Measurements from ENCODE around the gene RORC.

RORC gene

GRCh38 chr1:151851886-151852285 lies 20.3 kb upstream of the RORC start:
- no peak for TF ChIP-seq TCF4 (CRISPR knock-in tag; IDR thresholded peaks at IDR 0.05; ENCODE audit: borderline replicate concordance)
- TF ChIP-seq RARB (CRISPR knock-in tag; IDR thresholded peaks at IDR 0.05): no peak
- TF ChIP-seq BACH2 (CRISPR knock-in tag; IDR thresholded peaks at IDR 0.05; ENCODE audit: borderline replicate concordance): no peak
- TF ChIP-seq GLIS3 (CRISPR knock-in tag; IDR thresholded peaks at IDR 0.05): no peak
- TF ChIP-seq ZFP30 (CRISPR knock-in tag; IDR thresholded peaks at IDR 0.05): no peak
- no peak for TF ChIP-seq ZNF8 (CRISPR knock-in tag; IDR thresholded peaks at IDR 0.05)
- no peak for TF ChIP-seq CSDC2 (CRISPR knock-in tag; IDR thresholded peaks at IDR 0.05)
- TF ChIP-seq ZNF70 (CRISPR knock-in tag; IDR thresholded peaks at IDR 0.05): no peak
- no peak for TF ChIP-seq ZFP3 (CRISPR knock-in tag; IDR thresholded peaks at IDR 0.05)
- no peak for TF ChIP-seq ESRRG (CRISPR knock-in tag; IDR thresholded peaks at IDR 0.05)
- no peak for TF ChIP-seq ARNTL (CRISPR knock-in tag; IDR thresholded peaks at IDR 0.05; ENCODE audit: borderline replicate concordance, low read depth)
- TF ChIP-seq TOX (CRISPR knock-in tag; IDR thresholded peaks at IDR 0.05; ENCODE audit: borderline replicate concordance): no peak
- TF ChIP-seq TSHZ2 (CRISPR knock-in tag; IDR thresholded peaks at IDR 0.05): no peak
- no peak for TF ChIP-seq ZC3H10 (CRISPR knock-in tag; IDR thresholded peaks at IDR 0.05)
- TF ChIP-seq, protein P1, sequence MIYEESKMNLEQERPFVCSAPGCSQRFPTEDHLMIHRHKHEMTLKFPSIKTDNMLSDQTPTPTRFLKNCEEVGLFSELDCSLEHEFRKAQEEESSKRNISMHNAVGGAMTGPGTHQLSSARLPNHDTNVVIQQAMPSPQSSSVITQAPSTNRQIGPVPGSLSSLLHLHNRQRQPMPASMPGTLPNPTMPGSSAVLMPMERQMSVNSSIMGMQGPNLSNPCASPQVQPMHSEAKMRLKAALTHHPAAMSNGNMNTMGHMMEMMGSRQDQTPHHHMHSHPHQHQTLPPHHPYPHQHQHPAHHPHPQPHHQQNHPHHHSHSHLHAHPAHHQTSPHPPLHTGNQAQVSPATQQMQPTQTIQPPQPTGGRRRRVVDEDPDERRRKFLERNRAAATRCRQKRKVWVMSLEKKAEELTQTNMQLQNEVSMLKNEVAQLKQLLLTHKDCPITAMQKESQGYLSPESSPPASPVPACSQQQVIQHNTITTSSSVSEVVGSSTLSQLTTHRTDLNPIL (CRISPR knock-in tag; IDR thresholded peaks at IDR 0.05; ENCODE audit: low read depth): no peak
- TF ChIP-seq, protein P2, sequence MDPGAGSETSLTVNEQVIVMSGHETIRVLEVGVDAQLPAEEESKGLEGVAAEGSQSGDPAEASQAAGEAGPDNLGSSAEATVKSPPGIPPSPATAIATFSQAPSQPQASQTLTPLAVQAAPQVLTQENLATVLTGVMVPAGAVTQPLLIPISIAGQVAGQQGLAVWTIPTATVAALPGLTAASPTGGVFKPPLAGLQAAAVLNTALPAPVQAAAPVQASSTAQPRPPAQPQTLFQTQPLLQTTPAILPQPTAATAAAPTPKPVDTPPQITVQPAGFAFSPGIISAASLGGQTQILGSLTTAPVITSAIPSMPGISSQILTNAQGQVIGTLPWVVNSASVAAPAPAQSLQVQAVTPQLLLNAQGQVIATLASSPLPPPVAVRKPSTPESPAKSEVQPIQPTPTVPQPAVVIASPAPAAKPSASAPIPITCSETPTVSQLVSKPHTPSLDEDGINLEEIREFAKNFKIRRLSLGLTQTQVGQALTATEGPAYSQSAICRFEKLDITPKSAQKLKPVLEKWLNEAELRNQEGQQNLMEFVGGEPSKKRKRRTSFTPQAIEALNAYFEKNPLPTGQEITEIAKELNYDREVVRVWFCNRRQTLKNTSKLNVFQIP (CRISPR knock-in tag; IDR thresholded peaks at IDR 0.05; ENCODE audit: borderline replicate concordance, low read depth): no peak
- TF ChIP-seq ZNF565 (CRISPR knock-in tag; conservative IDR thresholded peaks at IDR 0.05; ENCODE audit: low read depth): no peak
- TF ChIP-seq ISL1 (CRISPR knock-in tag; IDR thresholded peaks at IDR 0.05): no peak
- ATAC-seq: no peak

DNA sequence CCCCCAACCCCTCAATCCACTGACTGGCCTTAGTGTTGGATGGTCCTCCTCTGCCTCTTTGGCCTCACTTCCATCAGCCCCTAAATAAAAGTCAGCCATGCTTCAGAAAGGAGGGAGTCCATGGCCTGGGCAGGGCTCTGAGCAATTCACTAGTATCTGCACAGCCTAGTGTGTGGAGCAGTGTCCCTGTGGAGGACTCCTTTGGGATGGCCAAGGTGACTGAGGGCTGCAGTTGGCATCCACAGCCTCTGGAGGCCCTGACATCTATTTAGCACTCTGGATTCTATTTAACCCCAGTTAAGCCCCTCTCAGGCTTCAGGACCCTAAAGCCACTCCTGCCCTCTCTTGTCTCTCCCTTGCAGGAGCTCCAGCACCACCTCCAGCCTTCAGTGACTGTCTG lies 18.3 kb upstream of the RORC start:
- TF ChIP-seq, protein P3, sequence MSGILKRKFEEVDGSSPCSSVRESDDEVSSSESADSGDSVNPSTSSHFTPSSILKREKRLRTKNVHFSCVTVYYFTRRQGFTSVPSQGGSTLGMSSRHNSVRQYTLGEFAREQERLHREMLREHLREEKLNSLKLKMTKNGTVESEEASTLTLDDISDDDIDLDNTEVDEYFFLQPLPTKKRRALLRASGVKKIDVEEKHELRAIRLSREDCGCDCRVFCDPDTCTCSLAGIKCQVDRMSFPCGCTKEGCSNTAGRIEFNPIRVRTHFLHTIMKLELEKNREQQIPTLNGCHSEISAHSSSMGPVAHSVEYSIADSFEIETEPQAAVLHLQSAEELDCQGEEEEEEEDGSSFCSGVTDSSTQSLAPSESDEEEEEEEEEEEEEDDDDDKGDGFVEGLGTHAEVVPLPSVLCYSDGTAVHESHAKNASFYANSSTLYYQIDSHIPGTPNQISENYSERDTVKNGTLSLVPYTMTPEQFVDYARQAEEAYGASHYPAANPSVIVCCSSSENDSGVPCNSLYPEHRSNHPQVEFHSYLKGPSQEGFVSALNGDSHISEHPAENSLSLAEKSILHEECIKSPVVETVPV (CRISPR knock-in tag; IDR thresholded peaks at IDR 0.05): no peak
- no peak for TF ChIP-seq ESRRG (CRISPR knock-in tag; IDR thresholded peaks at IDR 0.05)
- no peak for TF ChIP-seq SNAI2 (CRISPR knock-in tag; IDR thresholded peaks at IDR 0.05)
- no peak for TF ChIP-seq TCF4 (CRISPR knock-in tag; IDR thresholded peaks at IDR 0.05; ENCODE audit: borderline replicate concordance)
- no peak for TF ChIP-seq TSHZ2 (CRISPR knock-in tag; IDR thresholded peaks at IDR 0.05)
- TF ChIP-seq, protein P4, sequence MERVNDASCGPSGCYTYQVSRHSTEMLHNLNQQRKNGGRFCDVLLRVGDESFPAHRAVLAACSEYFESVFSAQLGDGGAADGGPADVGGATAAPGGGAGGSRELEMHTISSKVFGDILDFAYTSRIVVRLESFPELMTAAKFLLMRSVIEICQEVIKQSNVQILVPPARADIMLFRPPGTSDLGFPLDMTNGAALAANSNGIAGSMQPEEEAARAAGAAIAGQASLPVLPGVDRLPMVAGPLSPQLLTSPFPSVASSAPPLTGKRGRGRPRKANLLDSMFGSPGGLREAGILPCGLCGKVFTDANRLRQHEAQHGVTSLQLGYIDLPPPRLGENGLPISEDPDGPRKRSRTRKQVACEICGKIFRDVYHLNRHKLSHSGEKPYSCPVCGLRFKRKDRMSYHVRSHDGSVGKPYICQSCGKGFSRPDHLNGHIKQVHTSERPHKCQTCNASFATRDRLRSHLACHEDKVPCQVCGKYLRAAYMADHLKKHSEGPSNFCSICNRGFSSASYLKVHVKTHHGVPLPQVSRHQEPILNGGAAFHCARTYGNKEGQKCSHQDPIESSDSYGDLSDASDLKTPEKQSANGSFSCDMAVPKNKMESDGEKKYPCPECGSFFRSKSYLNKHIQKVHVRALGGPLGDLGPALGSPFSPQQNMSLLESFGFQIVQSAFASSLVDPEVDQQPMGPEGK (CRISPR knock-in tag; IDR thresholded peaks at IDR 0.05; ENCODE audit: borderline replicate concordance): no peak
- TF ChIP-seq TOX (CRISPR knock-in tag; IDR thresholded peaks at IDR 0.05; ENCODE audit: borderline replicate concordance): no peak
- no peak for TF ChIP-seq ZNF8 (CRISPR knock-in tag; IDR thresholded peaks at IDR 0.05)
- TF ChIP-seq ZNF565 (CRISPR knock-in tag; conservative IDR thresholded peaks at IDR 0.05; ENCODE audit: low read depth): no peak
- TF ChIP-seq ZNF70 (CRISPR knock-in tag; IDR thresholded peaks at IDR 0.05): no peak
- TF ChIP-seq ZC3H10 (CRISPR knock-in tag; IDR thresholded peaks at IDR 0.05): no peak
- TF ChIP-seq ZFP3 (CRISPR knock-in tag; IDR thresholded peaks at IDR 0.05): no peak
- no peak for TF ChIP-seq ZFP30 (CRISPR knock-in tag; IDR thresholded peaks at IDR 0.05)
- no peak for TF ChIP-seq GLIS3 (CRISPR knock-in tag; IDR thresholded peaks at IDR 0.05)
- TF ChIP-seq, protein P2 (CRISPR knock-in tag; IDR thresholded peaks at IDR 0.05; ENCODE audit: borderline replicate concordance, low read depth): no peak
- ATAC-seq: no peak

Data from SK-N-SH treated with all-trans-retinoic acid at 6 μM for 48 hours (cell line).